ENCODE results near the gene CABCOCO1.
"Not testable (repeated sequence)": the region's sequence is repeated elsewhere in the genome, so short reads cannot be mapped to it uniquely, and the experiment has no call there.

The CABCOCO1 gene

GRCh38 chr10:61708846-61709245 lies 46.1 kb downstream of the CABCOCO1 start:
- Histone ChIP-seq H3K27ac (ENCODE audit: low read depth, low read length) (no peak overlapping the region), H3K36me3 (ENCODE audit: insufficient read depth, low read length) (no peaks in the 10 kb centered on the region), H3K4me1 (ENCODE audit: control insufficient read depth, insufficient read depth, low read length, unreplicated experiment) (no peaks in the 10 kb centered on the region), H2AFZ (ENCODE audit: low read length, unreplicated experiment) (no peak overlapping the region), H3K4me3 (ENCODE audit: low read depth, low read length) (no peak overlapping the region), H3K79me2 (ENCODE audit: control insufficient read depth, insufficient read depth, low read length, unreplicated experiment) (no peaks in the 10 kb centered on the region), H3K27me3 (ENCODE audit: insufficient read depth, low read length) (no peaks in the 10 kb centered on the region)

GRCh38 chr10:61712105-61712504 lies 49.4 kb downstream of the CABCOCO1 start:
- H2AFZ ChIP-seq (ENCODE audit: low read length, unreplicated experiment); H3K79me2 ChIP-seq (ENCODE audit: control insufficient read depth, insufficient read depth, low read length, unreplicated experiment); H3K4me3 ChIP-seq (ENCODE audit: low read depth, low read length); H3K4me1 ChIP-seq (ENCODE audit: control insufficient read depth, insufficient read depth, low read length, unreplicated experiment); H3K27me3 ChIP-seq (ENCODE audit: insufficient read depth, low read length); H3K27ac ChIP-seq (ENCODE audit: low read depth, low read length); H3K36me3 ChIP-seq (ENCODE audit: insufficient read depth, low read length): not testable (repeated sequence)

- H3K4me3 ChIP-seq (ENCODE audit: low read depth, low read length); H3K36me3 ChIP-seq (ENCODE audit: insufficient read depth, low read length); H2AFZ ChIP-seq (ENCODE audit: low read length, unreplicated experiment); H3K79me2 ChIP-seq (ENCODE audit: control insufficient read depth, insufficient read depth, low read length, unreplicated experiment); H3K4me1 ChIP-seq (ENCODE audit: control insufficient read depth, insufficient read depth, low read length, unreplicated experiment); H3K27ac ChIP-seq (ENCODE audit: low read depth, low read length); H3K27me3 ChIP-seq (ENCODE audit: insufficient read depth, low read length): not testable (repeated sequence)
These were observed 56.7 kb downstream of the CABCOCO1 start for GRCh38 chr10:61719475-61719874.

- H3K27ac ChIP-seq (ENCODE audit: low read depth, low read length), result no peak overlapping the region
- H3K27me3 ChIP-seq (ENCODE audit: insufficient read depth, low read length), result no peaks in the 10 kb centered on the region
- no peak overlapping the region for H3K4me3 ChIP-seq (ENCODE audit: low read depth, low read length)
- H2AFZ ChIP-seq (ENCODE audit: low read length, unreplicated experiment), result no peak overlapping the region
- no peaks in the 10 kb centered on the region for H3K4me1 ChIP-seq (ENCODE audit: control insufficient read depth, insufficient read depth, low read length, unreplicated experiment)
- no peaks in the 10 kb centered on the region for H3K36me3 ChIP-seq (ENCODE audit: insufficient read depth, low read length)
- H3K79me2 ChIP-seq (ENCODE audit: control insufficient read depth, insufficient read depth, low read length, unreplicated experiment), result no peaks in the 10 kb centered on the region
These were observed 57.2 kb downstream of the CABCOCO1 start for GRCh38 chr10:61719906-61720305.

- H3K27me3 ChIP-seq (ENCODE audit: insufficient read depth, low read length), result no peaks in the 10 kb centered on the region
- no peak overlapping the region for H3K4me3 ChIP-seq (ENCODE audit: low read depth, low read length)
- H3K36me3 ChIP-seq (ENCODE audit: insufficient read depth, low read length), result no peaks in the 10 kb centered on the region
- no peak overlapping the region for H3K27ac ChIP-seq (ENCODE audit: low read depth, low read length)
- H3K4me1 ChIP-seq (ENCODE audit: control insufficient read depth, insufficient read depth, low read length, unreplicated experiment), result no peaks in the 10 kb centered on the region
- H2AFZ ChIP-seq (ENCODE audit: low read length, unreplicated experiment), result no peak overlapping the region
- no peaks in the 10 kb centered on the region for H3K79me2 ChIP-seq (ENCODE audit: control insufficient read depth, insufficient read depth, low read length, unreplicated experiment)
These were observed 58.7 kb downstream of the CABCOCO1 start for GRCh38 chr10:61721431-61721830.

- not testable (repeated sequence) for H3K27ac ChIP-seq (ENCODE audit: low read depth, low read length); H3K79me2 ChIP-seq (ENCODE audit: control insufficient read depth, insufficient read depth, low read length, unreplicated experiment); H3K27me3 ChIP-seq (ENCODE audit: insufficient read depth, low read length); H2AFZ ChIP-seq (ENCODE audit: low read length, unreplicated experiment); H3K36me3 ChIP-seq (ENCODE audit: insufficient read depth, low read length); H3K4me3 ChIP-seq (ENCODE audit: low read depth, low read length); H3K4me1 ChIP-seq (ENCODE audit: control insufficient read depth, insufficient read depth, low read length, unreplicated experiment)
These were observed 62.5 kb downstream of the CABCOCO1 start for GRCh38 chr10:61725221-61725620.

GRCh38 chr10:61729596-61729995 lies 66.9 kb downstream of the CABCOCO1 start:
- H2AFZ ChIP-seq (ENCODE audit: low read length, unreplicated experiment), result no peak overlapping the region
- no peaks in the 10 kb centered on the region for H3K27me3 ChIP-seq (ENCODE audit: insufficient read depth, low read length)
- H3K36me3 ChIP-seq (ENCODE audit: insufficient read depth, low read length), result no peaks in the 10 kb centered on the region
- no peak overlapping the region for H3K4me3 ChIP-seq (ENCODE audit: low read depth, low read length)
- no peak overlapping the region for H3K27ac ChIP-seq (ENCODE audit: low read depth, low read length)
- H3K79me2 ChIP-seq (ENCODE audit: control insufficient read depth, insufficient read depth, low read length, unreplicated experiment), result no peaks in the 10 kb centered on the region
- no peaks in the 10 kb centered on the region for H3K4me1 ChIP-seq (ENCODE audit: control insufficient read depth, insufficient read depth, low read length, unreplicated experiment)

- H3K4me3 ChIP-seq (ENCODE audit: low read depth, low read length), result no peak overlapping the region
- no peak overlapping the region for H3K27ac ChIP-seq (ENCODE audit: low read depth, low read length)
- H2AFZ ChIP-seq (ENCODE audit: low read length, unreplicated experiment), result no peak overlapping the region
- no peaks in the 10 kb centered on the region for H3K79me2 ChIP-seq (ENCODE audit: control insufficient read depth, insufficient read depth, low read length, unreplicated experiment)
- H3K27me3 ChIP-seq (ENCODE audit: insufficient read depth, low read length), result no peaks in the 10 kb centered on the region
- no peaks in the 10 kb centered on the region for H3K4me1 ChIP-seq (ENCODE audit: control insufficient read depth, insufficient read depth, low read length, unreplicated experiment)
- no peaks in the 10 kb centered on the region for H3K36me3 ChIP-seq (ENCODE audit: insufficient read depth, low read length)
These were observed 67.9 kb downstream of the CABCOCO1 start for GRCh38 chr10:61730671-61731070.

GRCh38 chr10:61731638-61732037 lies 68.9 kb downstream of the CABCOCO1 start:
- no peak overlapping the region for H3K27ac ChIP-seq (ENCODE audit: low read depth, low read length)
- H3K4me3 ChIP-seq (ENCODE audit: low read depth, low read length), result no peak overlapping the region
- H2AFZ ChIP-seq (ENCODE audit: low read length, unreplicated experiment), result no peak overlapping the region
- H3K36me3 ChIP-seq (ENCODE audit: insufficient read depth, low read length), result no peaks in the 10 kb centered on the region
- H3K79me2 ChIP-seq (ENCODE audit: control insufficient read depth, insufficient read depth, low read length, unreplicated experiment), result no peaks in the 10 kb centered on the region
- no peaks in the 10 kb centered on the region for H3K27me3 ChIP-seq (ENCODE audit: insufficient read depth, low read length)
- H3K4me1 ChIP-seq (ENCODE audit: control insufficient read depth, insufficient read depth, low read length, unreplicated experiment), result no peaks in the 10 kb centered on the region

GRCh38 chr10:61732629-61733278 lies 70.0 kb downstream of the CABCOCO1 start:
- H3K4me3 ChIP-seq (ENCODE audit: low read depth, low read length), result no peak overlapping the region
- H3K4me1 ChIP-seq (ENCODE audit: control insufficient read depth, insufficient read depth, low read length, unreplicated experiment), result no peaks in the 10 kb centered on the region
- H2AFZ ChIP-seq (ENCODE audit: low read length, unreplicated experiment), result no peak overlapping the region
- no peak overlapping the region for H3K27ac ChIP-seq (ENCODE audit: low read depth, low read length)
- no peaks in the 10 kb centered on the region for H3K79me2 ChIP-seq (ENCODE audit: control insufficient read depth, insufficient read depth, low read length, unreplicated experiment)
- no peaks in the 10 kb centered on the region for H3K27me3 ChIP-seq (ENCODE audit: insufficient read depth, low read length)
- H3K36me3 ChIP-seq (ENCODE audit: insufficient read depth, low read length), result no peaks in the 10 kb centered on the region

- Histone ChIP-seq H3K79me2 (ENCODE audit: control insufficient read depth, insufficient read depth, low read length, unreplicated experiment) (no peaks in the 10 kb centered on the region), H3K27me3 (ENCODE audit: insufficient read depth, low read length) (no peaks in the 10 kb centered on the region), H3K36me3 (ENCODE audit: insufficient read depth, low read length) (no peaks in the 10 kb centered on the region), H3K4me1 (ENCODE audit: control insufficient read depth, insufficient read depth, low read length, unreplicated experiment) (no peaks in the 10 kb centered on the region), H3K27ac (ENCODE audit: low read depth, low read length) (no peak overlapping the region), H3K4me3 (ENCODE audit: low read depth, low read length) (no peak overlapping the region), H2AFZ (ENCODE audit: low read length, unreplicated experiment) (no peak overlapping the region)
These were observed 70.7 kb downstream of the CABCOCO1 start for GRCh38 chr10:61733358-61733940.
